Prostate gland (tissue), 2 donors: ENCODE measurements around the gene SCYGR4.

ENCODE experiments used
- POLR2A ChIP-seq: fragments of 450-650 bp; IDR thresholded peaks from one replicate; pipeline ENCODE4 v1.6.1; 2016; ENCODE audit warnings: antibody characterized with exemption, mild to moderate bottlenecking
- POLR2AphosphoS5 ChIP-seq: sonication (generic); formaldehyde crosslinking; IDR thresholded peaks from one replicate; pipeline ENCODE4 v1.6.1; 2017; ENCODE audit warnings: antibody characterized with exemption
- TF ChIP-seq, protein P1 (sequence below), 4 experiments: fragments of 200-600 bp in 2 of 4; fragments of 450-650 bp in 2 of 4; sonication (generic) in 2 of 4; IDR thresholded peaks; 1 replicate in 3 of 4; 2 replicates in 1 of 4; pipeline ENCODE4 v1.5.1; 2016 to 2019; ENCODE audit warnings: antibody characterized with exemption in 4 of 4, mild to moderate bottlenecking in 2 of 4, moderate library complexity in 2 of 4

DNA sequence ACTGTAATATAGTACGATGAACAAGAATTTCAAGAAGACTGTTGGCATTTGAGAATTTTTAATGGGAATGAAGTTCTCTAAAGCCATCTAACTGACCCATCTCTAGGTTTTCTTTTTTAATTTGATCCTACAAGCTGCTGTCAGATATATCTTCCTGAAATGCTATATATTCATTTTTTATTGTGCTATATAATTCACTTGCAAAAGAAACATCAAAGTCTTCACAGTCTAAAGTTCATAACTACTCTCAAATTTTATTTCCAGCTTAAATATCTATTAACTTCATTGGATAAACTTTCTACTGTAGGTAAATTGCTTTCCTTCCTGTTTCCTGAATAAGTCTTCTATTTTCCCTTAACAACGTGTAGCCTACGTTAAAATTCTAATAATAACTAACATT, 14.9 kb upstream of the SCYGR4 start:
- TF ChIP-seq, protein P1, sequence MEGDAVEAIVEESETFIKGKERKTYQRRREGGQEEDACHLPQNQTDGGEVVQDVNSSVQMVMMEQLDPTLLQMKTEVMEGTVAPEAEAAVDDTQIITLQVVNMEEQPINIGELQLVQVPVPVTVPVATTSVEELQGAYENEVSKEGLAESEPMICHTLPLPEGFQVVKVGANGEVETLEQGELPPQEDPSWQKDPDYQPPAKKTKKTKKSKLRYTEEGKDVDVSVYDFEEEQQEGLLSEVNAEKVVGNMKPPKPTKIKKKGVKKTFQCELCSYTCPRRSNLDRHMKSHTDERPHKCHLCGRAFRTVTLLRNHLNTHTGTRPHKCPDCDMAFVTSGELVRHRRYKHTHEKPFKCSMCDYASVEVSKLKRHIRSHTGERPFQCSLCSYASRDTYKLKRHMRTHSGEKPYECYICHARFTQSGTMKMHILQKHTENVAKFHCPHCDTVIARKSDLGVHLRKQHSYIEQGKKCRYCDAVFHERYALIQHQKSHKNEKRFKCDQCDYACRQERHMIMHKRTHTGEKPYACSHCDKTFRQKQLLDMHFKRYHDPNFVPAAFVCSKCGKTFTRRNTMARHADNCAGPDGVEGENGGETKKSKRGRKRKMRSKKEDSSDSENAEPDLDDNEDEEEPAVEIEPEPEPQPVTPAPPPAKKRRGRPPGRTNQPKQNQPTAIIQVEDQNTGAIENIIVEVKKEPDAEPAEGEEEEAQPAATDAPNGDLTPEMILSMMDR (IDR thresholded peaks at IDR 0.05), result no peak
- TF ChIP-seq POLR2AphosphoS5 (no peak), POLR2A (no peak)
